VCaP (cell line): ENCODE data around the gene ARHGEF4.
"Not testable (repeated sequence)": the region's sequence is repeated elsewhere in the genome, so short reads cannot be mapped to it uniquely, and the experiment has no call there.

Source experiments
- H3K27ac ChIP-seq: fragments of 450-650 bp; 2 replicates; pipeline ENCODE4 v1.5.1; 2017
- TF ChIP-seq, protein P1 (sequence below): fragments of 450-650 bp; conservative IDR thresholded peaks from 2 replicates; pipeline ENCODE4 v1.5.1; 2017; ENCODE audit warnings: mild to moderate bottlenecking, moderate library complexity

ARHGEF4 gene

DNA sequence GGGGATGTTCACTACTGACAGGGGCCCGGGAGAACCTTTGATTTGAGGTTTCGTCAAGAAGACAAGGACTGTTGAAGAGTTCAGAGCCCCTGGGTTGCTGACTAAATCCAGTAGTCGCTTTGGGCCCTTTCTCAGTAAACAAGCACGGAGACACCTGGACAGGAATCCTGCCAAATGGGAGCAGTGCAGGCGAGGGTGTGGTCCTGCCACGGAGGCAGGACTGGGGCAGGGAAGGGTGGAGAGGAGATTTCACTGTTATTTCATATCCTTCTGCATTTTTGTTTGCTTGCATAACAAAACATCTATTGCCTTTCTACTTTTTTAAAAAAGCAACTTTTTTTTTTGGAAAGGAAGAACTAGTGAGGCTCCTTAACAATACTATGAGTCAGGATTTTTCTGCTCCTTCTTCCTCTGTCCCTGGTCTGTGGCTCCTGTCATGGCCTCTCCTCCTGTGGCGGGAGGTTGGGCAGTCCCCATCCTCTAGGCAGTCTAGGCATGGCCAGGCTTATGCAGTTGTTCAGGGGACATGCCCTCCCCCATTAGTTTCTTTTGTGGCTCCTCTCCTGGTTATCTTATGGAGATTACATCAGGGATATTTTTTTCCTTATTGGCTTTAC, 57.7 kb downstream of the ARHGEF4 start:
- TF ChIP-seq, protein P1, sequence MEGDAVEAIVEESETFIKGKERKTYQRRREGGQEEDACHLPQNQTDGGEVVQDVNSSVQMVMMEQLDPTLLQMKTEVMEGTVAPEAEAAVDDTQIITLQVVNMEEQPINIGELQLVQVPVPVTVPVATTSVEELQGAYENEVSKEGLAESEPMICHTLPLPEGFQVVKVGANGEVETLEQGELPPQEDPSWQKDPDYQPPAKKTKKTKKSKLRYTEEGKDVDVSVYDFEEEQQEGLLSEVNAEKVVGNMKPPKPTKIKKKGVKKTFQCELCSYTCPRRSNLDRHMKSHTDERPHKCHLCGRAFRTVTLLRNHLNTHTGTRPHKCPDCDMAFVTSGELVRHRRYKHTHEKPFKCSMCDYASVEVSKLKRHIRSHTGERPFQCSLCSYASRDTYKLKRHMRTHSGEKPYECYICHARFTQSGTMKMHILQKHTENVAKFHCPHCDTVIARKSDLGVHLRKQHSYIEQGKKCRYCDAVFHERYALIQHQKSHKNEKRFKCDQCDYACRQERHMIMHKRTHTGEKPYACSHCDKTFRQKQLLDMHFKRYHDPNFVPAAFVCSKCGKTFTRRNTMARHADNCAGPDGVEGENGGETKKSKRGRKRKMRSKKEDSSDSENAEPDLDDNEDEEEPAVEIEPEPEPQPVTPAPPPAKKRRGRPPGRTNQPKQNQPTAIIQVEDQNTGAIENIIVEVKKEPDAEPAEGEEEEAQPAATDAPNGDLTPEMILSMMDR: no peak
- H3K27ac ChIP-seq: no peak overlapping the region

- TF ChIP-seq, protein P1: no peak
- no peak overlapping the region for H3K27ac ChIP-seq
Observed at GRCh38 chr2:130896813-130897212, 60.1 kb downstream of the ARHGEF4 start.

GRCh38 chr2:130898553-130898952, 61.8 kb downstream of the ARHGEF4 start:
- TF ChIP-seq, protein P1: no peak
- H3K27ac ChIP-seq: no peak overlapping the region

GRCh38 chr2:130899306-130899705, 62.6 kb downstream of the ARHGEF4 start:
- TF ChIP-seq, protein P1: no peak
- H3K27ac ChIP-seq: no peak overlapping the region

- H3K27ac ChIP-seq: no peak overlapping the region
Observed at GRCh38 chr2:130901061-130901460, 64.3 kb downstream of the ARHGEF4 start.

GRCh38 chr2:130901626-130902025, 64.9 kb downstream of the ARHGEF4 start:
- not testable (repeated sequence) for H3K27ac ChIP-seq

More at GRCh38 chr2:130901061-130901460, 64.3 kb downstream of the ARHGEF4 start:
- TF ChIP-seq, protein P1: no peak

GRCh38 chr2:130908832-130909231, 72.1 kb downstream of the ARHGEF4 start:
- TF ChIP-seq, protein P1: no peak
- no peak overlapping the region for H3K27ac ChIP-seq

GRCh38 chr2:130910931-130911330, 74.2 kb downstream of the ARHGEF4 start:
- TF ChIP-seq, protein P1: no peak
- 0 out of 2 replicates have a peak overlapping the region, but pooled peaks have one; percentile 20 for H3K27ac ChIP-seq
